Subcutaneous adipose tissue (tissue), 4 donors: Measurements from ENCODE around the gene NFATC2IP. TPM values are rescaled to one million over a fixed set of nuclear protein-coding genes. Genes with fewer than 3 reads are reported as not detected.

Experiments
- total RNA-seq, 4 donors: library from RNA; depleted of rRNA; stranded (reverse); fragments of >200 nt; gene quantifications; one replicate each; pipeline ENCODE4 v1.1.0, GENCODE V29; 2016
- TF ChIP-seq, protein P1 (sequence below): fragments of 450-650 bp; IDR thresholded peaks from one replicate; pipeline ENCODE4 v1.5.1; 2016; ENCODE audit warnings: low read depth, mild to moderate bottlenecking, control low read depth, antibody characterized with exemption, moderate library complexity

NFATC2IP gene
- total RNA-seq, 4 donors from 2014 or later: 18.2 to 33.5 (median 23.8) TPM

DNA sequence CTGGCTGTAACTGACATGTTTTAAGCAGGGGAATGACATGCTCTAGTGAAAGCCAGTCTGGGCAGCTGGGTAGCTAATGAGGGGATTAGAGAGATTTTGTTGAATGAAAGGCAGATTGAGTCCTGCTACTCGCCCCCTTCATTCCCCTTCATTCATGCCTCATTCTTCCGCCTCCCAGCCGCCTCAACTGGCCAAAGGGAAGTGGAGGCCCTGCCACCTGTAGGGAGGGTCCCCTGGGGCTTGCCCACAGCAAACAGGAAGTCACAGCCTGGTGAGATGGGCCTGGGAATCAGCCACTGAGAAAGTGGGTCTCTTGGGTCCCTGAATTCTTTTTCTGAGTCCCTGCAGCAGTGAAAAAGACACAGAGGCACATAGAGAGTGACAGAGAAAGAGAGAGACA lies 20.1 kb upstream of the NFATC2IP start:
- TF ChIP-seq, protein P1, sequence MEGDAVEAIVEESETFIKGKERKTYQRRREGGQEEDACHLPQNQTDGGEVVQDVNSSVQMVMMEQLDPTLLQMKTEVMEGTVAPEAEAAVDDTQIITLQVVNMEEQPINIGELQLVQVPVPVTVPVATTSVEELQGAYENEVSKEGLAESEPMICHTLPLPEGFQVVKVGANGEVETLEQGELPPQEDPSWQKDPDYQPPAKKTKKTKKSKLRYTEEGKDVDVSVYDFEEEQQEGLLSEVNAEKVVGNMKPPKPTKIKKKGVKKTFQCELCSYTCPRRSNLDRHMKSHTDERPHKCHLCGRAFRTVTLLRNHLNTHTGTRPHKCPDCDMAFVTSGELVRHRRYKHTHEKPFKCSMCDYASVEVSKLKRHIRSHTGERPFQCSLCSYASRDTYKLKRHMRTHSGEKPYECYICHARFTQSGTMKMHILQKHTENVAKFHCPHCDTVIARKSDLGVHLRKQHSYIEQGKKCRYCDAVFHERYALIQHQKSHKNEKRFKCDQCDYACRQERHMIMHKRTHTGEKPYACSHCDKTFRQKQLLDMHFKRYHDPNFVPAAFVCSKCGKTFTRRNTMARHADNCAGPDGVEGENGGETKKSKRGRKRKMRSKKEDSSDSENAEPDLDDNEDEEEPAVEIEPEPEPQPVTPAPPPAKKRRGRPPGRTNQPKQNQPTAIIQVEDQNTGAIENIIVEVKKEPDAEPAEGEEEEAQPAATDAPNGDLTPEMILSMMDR: no peak

DNA sequence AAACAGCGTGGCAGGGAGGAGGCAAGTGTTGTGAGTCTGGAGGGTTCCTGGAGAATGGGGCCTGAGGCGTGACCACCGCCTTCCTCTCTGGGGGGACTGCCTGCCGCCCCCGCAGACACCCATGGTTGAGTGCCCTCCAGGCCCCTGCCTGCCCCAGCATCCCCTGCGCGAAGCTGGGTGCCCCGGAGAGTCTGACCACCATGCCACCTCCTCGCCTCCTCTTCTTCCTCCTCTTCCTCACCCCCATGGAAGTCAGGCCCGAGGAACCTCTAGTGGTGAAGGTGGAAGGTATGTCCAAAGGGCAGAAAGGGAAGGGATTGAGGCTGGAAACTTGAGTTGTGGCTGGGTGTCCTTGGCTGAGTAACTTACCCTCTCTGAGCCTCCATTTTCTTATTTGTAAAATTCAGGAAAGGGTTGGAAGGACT lies 18.9 kb upstream of the NFATC2IP start, which contains the start of gene CD19:
Gene CD19 (plus strand): TSS at position 171 of the 425 bp plus-strand sequence. CDS start 30 bp downstream, at position 201.
- TF ChIP-seq, protein P1: no peak

DNA sequence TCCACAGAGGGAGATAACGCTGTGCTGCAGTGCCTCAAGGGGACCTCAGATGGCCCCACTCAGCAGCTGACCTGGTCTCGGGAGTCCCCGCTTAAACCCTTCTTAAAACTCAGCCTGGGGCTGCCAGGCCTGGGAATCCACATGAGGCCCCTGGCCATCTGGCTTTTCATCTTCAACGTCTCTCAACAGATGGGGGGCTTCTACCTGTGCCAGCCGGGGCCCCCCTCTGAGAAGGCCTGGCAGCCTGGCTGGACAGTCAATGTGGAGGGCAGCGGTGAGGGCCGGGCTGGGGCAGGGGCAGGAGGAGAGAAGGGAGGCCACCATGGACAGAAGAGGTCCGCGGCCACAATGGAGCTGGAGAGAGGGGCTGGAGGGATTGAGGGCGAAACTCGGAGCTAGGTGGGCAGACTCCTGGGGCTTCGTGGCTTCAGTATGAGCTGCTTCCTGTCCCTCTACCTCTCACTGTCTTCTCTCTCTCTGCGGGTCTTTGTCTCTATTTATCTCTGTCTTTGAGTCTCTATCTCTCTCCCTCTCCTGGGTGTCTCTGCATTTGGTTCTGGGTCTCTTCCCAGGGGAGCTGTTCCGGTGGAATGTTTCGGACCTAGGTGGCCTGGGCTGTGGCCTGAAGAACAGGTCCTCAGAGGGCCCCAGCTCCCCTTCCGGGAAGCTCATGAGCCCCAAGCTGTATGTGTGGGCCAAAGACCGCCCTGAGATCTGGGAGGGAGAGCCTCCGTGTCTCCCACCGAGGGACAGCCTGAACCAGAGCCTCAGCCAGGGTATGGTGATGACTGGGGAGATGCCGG lies 18.2 kb upstream of the NFATC2IP start:
- TF ChIP-seq, protein P1: no peak

DNA sequence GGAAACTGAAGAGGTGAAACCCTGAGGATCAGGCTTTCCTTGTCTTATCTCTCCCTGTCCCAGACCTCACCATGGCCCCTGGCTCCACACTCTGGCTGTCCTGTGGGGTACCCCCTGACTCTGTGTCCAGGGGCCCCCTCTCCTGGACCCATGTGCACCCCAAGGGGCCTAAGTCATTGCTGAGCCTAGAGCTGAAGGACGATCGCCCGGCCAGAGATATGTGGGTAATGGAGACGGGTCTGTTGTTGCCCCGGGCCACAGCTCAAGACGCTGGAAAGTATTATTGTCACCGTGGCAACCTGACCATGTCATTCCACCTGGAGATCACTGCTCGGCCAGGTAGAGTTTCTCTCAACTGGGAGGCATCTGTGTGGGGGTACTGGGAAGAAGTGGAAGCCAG lies 17.6 kb upstream of the NFATC2IP start:
- TF ChIP-seq, protein P1: no peak

DNA sequence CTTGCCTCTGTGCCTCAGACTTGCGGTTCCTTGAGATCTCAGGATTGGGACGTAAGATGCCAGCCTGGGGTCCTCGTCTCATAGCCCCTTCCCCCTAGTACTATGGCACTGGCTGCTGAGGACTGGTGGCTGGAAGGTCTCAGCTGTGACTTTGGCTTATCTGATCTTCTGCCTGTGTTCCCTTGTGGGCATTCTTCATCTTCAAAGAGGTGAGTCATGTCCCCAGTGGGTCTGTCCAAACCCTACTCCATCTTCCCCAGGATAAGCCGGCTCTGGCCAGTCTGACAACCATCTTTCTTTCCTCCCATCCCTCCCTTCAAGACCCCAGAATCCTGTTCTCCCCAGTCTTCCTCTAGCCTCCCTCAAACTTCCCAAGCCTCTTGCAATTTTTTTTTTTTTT lies 15.4 kb upstream of the NFATC2IP start:
- TF ChIP-seq, protein P1: no peak

DNA sequence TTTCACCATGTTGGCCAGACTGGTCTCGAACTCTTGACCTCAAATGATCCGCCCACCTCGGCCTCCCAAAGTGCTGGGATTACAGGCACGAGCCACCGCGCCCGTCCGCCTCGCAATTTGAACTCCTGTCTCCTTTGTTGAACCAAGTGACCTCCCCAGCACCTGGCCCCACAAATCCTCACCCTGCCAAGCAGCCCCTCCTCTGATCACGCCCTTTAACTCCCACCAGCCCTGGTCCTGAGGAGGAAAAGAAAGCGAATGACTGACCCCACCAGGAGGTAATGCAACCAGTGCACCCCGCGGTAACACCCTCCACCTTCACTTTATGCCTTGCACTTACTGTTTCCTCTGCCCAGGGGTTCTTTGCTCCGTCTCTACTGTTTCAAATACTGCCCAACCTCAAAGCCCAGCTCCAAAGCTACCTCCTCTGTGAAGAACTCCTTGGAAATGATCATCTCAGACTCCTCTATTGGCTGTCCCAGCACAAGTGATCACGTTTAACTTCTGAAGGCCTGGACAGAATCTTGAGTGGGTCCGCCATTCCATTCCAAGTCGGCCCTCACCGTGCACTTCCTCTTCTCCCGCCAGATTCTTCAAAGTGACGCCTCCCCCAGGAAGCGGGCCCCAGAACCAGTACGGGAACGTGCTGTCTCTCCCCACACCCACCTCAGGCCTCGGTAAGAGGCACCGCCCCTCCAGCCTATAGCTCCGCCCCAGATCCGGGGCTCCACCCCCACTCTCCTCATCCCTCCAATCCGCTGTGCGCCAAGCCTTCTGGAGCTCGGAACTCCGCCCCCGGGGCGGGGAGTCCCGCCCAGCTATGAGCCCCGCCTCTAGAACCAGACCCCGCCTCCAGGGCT lies 14.6 kb upstream of the NFATC2IP start:
- TF ChIP-seq, protein P1: no peak

DNA sequence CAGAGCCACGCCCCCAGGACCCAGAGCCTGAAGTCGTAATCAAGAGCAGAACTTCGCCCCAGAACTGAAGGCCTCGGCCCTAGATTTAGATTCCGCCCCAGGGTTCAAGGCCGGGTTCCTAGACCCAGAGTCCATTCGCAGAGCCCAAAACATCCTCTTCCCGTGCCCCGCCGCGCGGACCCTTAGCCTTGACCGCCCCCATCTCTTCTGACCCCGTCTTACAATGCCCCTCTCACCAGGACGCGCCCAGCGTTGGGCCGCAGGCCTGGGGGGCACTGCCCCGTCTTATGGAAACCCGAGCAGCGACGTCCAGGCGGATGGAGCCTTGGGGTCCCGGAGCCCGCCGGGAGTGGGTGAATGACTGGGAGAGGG lies 14.0 kb upstream of the NFATC2IP start:
- TF ChIP-seq, protein P1: no peak
